ENCODE results near the gene BCKDK.

BCKDK gene

GRCh38 chr16:31064882-31065461 is 43.2 kb upstream of the BCKDK start:
- Histone ChIP-seq H3K36me3 (peaks cover 31% of the 10 kb centered on the region), H3K9me3 (no peaks in the 10 kb centered on the region), H3K4me1 (peaks cover 5% of the 10 kb centered on the region), H3K4me3 (ENCODE audit: low read depth, low read length) (no peak overlapping the region), H3K27me3 (no peaks in the 10 kb centered on the region)
- no peak for TF ChIP-seq CTCF (IDR thresholded peaks at IDR 0.05; ENCODE audit: low read depth, low read length)
- peak; percentile 82 for DNase-seq

- DNase-seq, result no peak
- Histone ChIP-seq H3K36me3 (peaks cover 9% of the 10 kb centered on the region), H3K4me3 (ENCODE audit: low read depth, low read length) (no peak overlapping the region), H3K27me3 (no peaks in the 10 kb centered on the region), H3K4me1 (peaks cover 5% of the 10 kb centered on the region), H3K9me3 (no peaks in the 10 kb centered on the region)
- no peak for TF ChIP-seq CTCF (IDR thresholded peaks at IDR 0.05; ENCODE audit: low read depth, low read length)
Measured at GRCh38 chr16:31067342-31067741, 40.8 kb upstream of the BCKDK start.

- H3K9me3 ChIP-seq, result no peaks in the 10 kb centered on the region
- H3K27me3 ChIP-seq, result no peaks in the 10 kb centered on the region
- H3K4me3 ChIP-seq (ENCODE audit: low read depth, low read length), result peak overlapping the region; percentile 100
- DNase-seq, result no peak
- no peak for TF ChIP-seq CTCF (IDR thresholded peaks at IDR 0.05; ENCODE audit: low read depth, low read length)
- H3K4me1 ChIP-seq, result no peaks in the 10 kb centered on the region
- H3K36me3 ChIP-seq, result peaks cover 8% of the 10 kb centered on the region
Measured at GRCh38 chr16:31071861-31072260, 36.3 kb upstream of the BCKDK start.

- H3K4me3 ChIP-seq (ENCODE audit: low read depth, low read length), result peak overlapping the region; percentile 100
- no peak for TF ChIP-seq CTCF (IDR thresholded peaks at IDR 0.05; ENCODE audit: low read depth, low read length)
- H3K27me3 ChIP-seq, result no peaks in the 10 kb centered on the region
- H3K9me3 ChIP-seq, result no peaks in the 10 kb centered on the region
- H3K4me1 ChIP-seq, result no peaks in the 10 kb centered on the region
- peaks cover 16% of the 10 kb centered on the region for H3K36me3 ChIP-seq
- DNase-seq, result no peak
Measured at GRCh38 chr16:31072540-31073141, 35.5 kb upstream of the BCKDK start.

- no peaks in the 10 kb centered on the region for H3K27me3 ChIP-seq
- TF ChIP-seq CTCF (IDR thresholded peaks at IDR 0.05; ENCODE audit: low read depth, low read length), result no peak
- H3K36me3 ChIP-seq, result peaks cover 23% of the 10 kb centered on the region
- no peaks in the 10 kb centered on the region for H3K9me3 ChIP-seq
- peak overlapping the region; percentile 100 for H3K4me3 ChIP-seq (ENCODE audit: low read depth, low read length)
- no peaks in the 10 kb centered on the region for H3K4me1 ChIP-seq
- DNase-seq, result peak; percentile 96
Measured at GRCh38 chr16:31073142-31073969, 34.8 kb upstream of the BCKDK start.

Measured in BE2C (cell line).